Left lobe of liver (tissue), 2 donors: ENCODE measurements around the gene SLC44A2. TPM values are rescaled to one million over a fixed set of nuclear protein-coding genes. Genes with fewer than 3 reads are reported as not detected.
A peak's percentile ranks its signal among the peaks of the same experiment; 100 is the strongest.

Source experiments
- ATAC-seq: fragments of 200-7000 bp; cut with Tn5 transposase; one replicate; pipeline ENCODE4 v1.9.1; 2020; ENCODE audit warnings: mild to moderate bottlenecking, moderate library complexity
- DNase-seq: peaks from one replicate; pipeline ENCODE4 v3.0.0-alpha.2; 2020; ENCODE audit warnings: low spot score
- total RNA-seq: library from RNA; stranded (reverse); gene quantifications from one replicate; pipeline ENCODE4 v1.2.1, GENCODE V29; 2021
- donor health status: DM: no; HTN: no; CAD: no; lungs with moderate emphysema.
- donor health status: DM: no; HTN: yes; CAD: no.

Gene SLC44A2
- total RNA-seq, 1 donor from 2014 or later: 12.9 TPM

GRCh38 chr19:10678813-10679212 is 53.5 kb downstream of the SLC44A2 start:
- no peak for ATAC-seq
- no peak for DNase-seq

GRCh38 chr19:10679743-10680142 is 54.4 kb downstream of the SLC44A2 start:
- ATAC-seq: no peak
- no peak for DNase-seq

GRCh38 chr19:10680545-10681135 is 55.3 kb downstream of the SLC44A2 start:
- DNase-seq (no peak), ATAC-seq (no peak)

- DNase-seq: no peak
- ATAC-seq: no peak
These were observed 56.3 kb downstream of the SLC44A2 start for GRCh38 chr19:10681658-10682057.

GRCh38 chr19:10682397-10683063 is 57.2 kb downstream of the SLC44A2 start:
- ATAC-seq: no peak
- DNase-seq: no peak

GRCh38 chr19:10683064-10683426 is 57.7 kb downstream of the SLC44A2 start:
- ATAC-seq (no peak), DNase-seq (no peak)

GRCh38 chr19:10683582-10683981 is 58.2 kb downstream of the SLC44A2 start:
- ATAC-seq: no peak

GRCh38 chr19:10685210-10685609 is 59.9 kb downstream of the SLC44A2 start:
- ATAC-seq: no peak
- no peak for DNase-seq

More at GRCh38 chr19:10683582-10683981, 58.2 kb downstream of the SLC44A2 start:
- DNase-seq: no peak

GRCh38 chr19:10686193-10686592 is 60.8 kb downstream of the SLC44A2 start:
- DNase-seq (no peak), ATAC-seq (no peak)

- no peak for DNase-seq
- no peak for ATAC-seq
These were observed 61.5 kb downstream of the SLC44A2 start for GRCh38 chr19:10686661-10687517.

- ATAC-seq (no peak), DNase-seq (no peak)
These were observed 62.4 kb downstream of the SLC44A2 start for GRCh38 chr19:10687518-10688288.

GRCh38 chr19:10688545-10689280 is 63.4 kb downstream of the SLC44A2 start:
- DNase-seq: no peak
- no peak for ATAC-seq

GRCh38 chr19:10690341-10690781 is 65.0 kb downstream of the SLC44A2 start:
- peak; percentile 8 for ATAC-seq
- no peak for DNase-seq

- no peak for ATAC-seq
- DNase-seq: no peak
These were observed 66.0 kb downstream of the SLC44A2 start for GRCh38 chr19:10691178-10691881.

GRCh38 chr19:10691883-10692282 is 66.5 kb downstream of the SLC44A2 start:
- no peak for DNase-seq
- no peak for ATAC-seq

GRCh38 chr19:10692673-10693264 is 67.4 kb downstream of the SLC44A2 start:
- ATAC-seq (no peak), DNase-seq (no peak)
